Body of pancreas (tissue), 4 donors: Measurements from ENCODE around the gene ABLIM1. TPM values are rescaled to one million over a fixed set of nuclear protein-coding genes. Genes with fewer than 3 reads are reported as not detected.
A peak's percentile ranks its signal among the peaks of the same experiment; 100 is the strongest.

Experiments used
- ATAC-seq: fragments of 150-250 bp; one replicate; pipeline ENCODE4 v1.9.1; 2016
- DNase-seq, 4 donors: peaks; one replicate each; pipeline ENCODE4 v3.0.0-alpha.2; 2019
- H3K27ac ChIP-seq, 4 donors: fragments of 200-600 bp; sonication (generic); 1 replicate in 3 of 4; 2 replicates in 1 of 4; pipeline versions ENCODE4 v1.5.1 to v1.6.1; 2016 to 2019; ENCODE audit warnings: mild to moderate bottlenecking in 1 of 4, mixed read lengths in 1 of 4, moderate library complexity in 1 of 4
- H3K27me3 ChIP-seq, 2 donors: fragments of 200-600 bp; sonication (generic); one replicate each; pipeline ENCODE4 v1.6.0; 2016; ENCODE audit warnings: mild to moderate bottlenecking in 1 of 2
- H3K36me3 ChIP-seq, 2 donors: fragments of 200-600 bp; sonication (generic); replicated peaks in 1 of 2; 2 replicates each; pipeline ENCODE4 v1.5.1; 2016; ENCODE audit warnings: low read depth in 2 of 2; ENCODE audit not compliant: insufficient read depth in 1 of 2
- H3K4me1 ChIP-seq: fragments of 200-600 bp; sonication (generic); one replicate; pipeline ENCODE4 v1.6.0; 2016
- H3K4me3 ChIP-seq, 2 donors: fragments of 200-600 bp; sonication (generic); 1 replicate in 1 of 2; 2 replicates in 1 of 2; pipeline ENCODE4 v1.5.1; 2016 to 2019
- H3K9me3 ChIP-seq, 3 donors: fragments of 200-600 bp; sonication (generic); 1 replicate in 2 of 3; 2 replicates in 1 of 3; pipeline ENCODE4 v1.5.1; 2016
- CTCF ChIP-seq, 7 experiments: fragments of 450-650 bp in 4 of 7; fragments of 200-600 bp in 3 of 7; sonication (generic) in 3 of 7; IDR thresholded peaks; one replicate each; pipeline ENCODE4 v1.5.1; 2016 to 2019; ENCODE audit warnings: antibody characterized with exemption in 7 of 7
- POLR2A ChIP-seq, 3 donors: fragments of 450-650 bp; IDR thresholded peaks; one replicate each; pipeline ENCODE4 v1.6.1; 2016; ENCODE audit warnings: antibody characterized with exemption in 3 of 3, mild to moderate bottlenecking in 2 of 3
- WGBS, 2 donors: methylation state at CpG; one replicate each; pipeline ENCODE4 v1.1.5; 2017; 5-methylcytosine and 5-hydroxymethylcytosine counted together
- intact Hi-C: fragments of 100-400 bp; cut with DNase I; formaldehyde crosslinking; loops from one replicate; pipeline ENCODE4 v1.15.1; 2023
- total RNA-seq, 2 donors: library from RNA; depleted of rRNA; stranded (reverse); fragments of >200 nt; gene quantifications; one replicate each; pipeline ENCODE4 v1.1.0, GENCODE V29; 2016

The ABLIM1 gene
- total RNA-seq, 2 donors from 2014 or later, result 34.6 to 54.7 TPM

- no peaks in the 10 kb centered on the region for H3K36me3 ChIP-seq
- WGBS, 2 donors, result 69 to 81% methylated on average over 2 of the region's 2 CpGs
These were observed 34.9 kb downstream of the ABLIM1 start for GRCh38 chr10:114623155-114623554.

GRCh38 chr10:114618722-114619121 lies 39.4 kb downstream of the ABLIM1 start:
- no peak for ATAC-seq
- intact Hi-C loops, result no loop called here
- no peak overlapping the region for H3K27ac ChIP-seq
- no peaks in the 10 kb centered on the region for H3K36me3 ChIP-seq
- no peaks in the 10 kb centered on the region for H3K9me3 ChIP-seq
- WGBS, 2 donors, result 86 to 90% methylated on average over 2 to 3 of the region's 3 CpGs
- H3K4me1 ChIP-seq, result peaks cover 32% of the 10 kb centered on the region
- no peaks in the 10 kb centered on the region for H3K27me3 ChIP-seq
- no peak for DNase-seq
- H3K4me3 ChIP-seq, result no peak overlapping the region
- TF ChIP-seq POLR2A (IDR thresholded peaks at IDR 0.05) (no peak), CTCF (IDR thresholded peaks at IDR 0.05) (no peak)

More at GRCh38 chr10:114623155-114623554, 34.9 kb downstream of the ABLIM1 start:
- no peaks in the 10 kb centered on the region for H3K9me3 ChIP-seq
- no peak for DNase-seq
- H3K27me3 ChIP-seq, result no peaks in the 10 kb centered on the region
- ATAC-seq, result no peak
- no peak overlapping the region for H3K4me3 ChIP-seq
- peaks cover 39% of the 10 kb centered on the region for H3K4me1 ChIP-seq
- H3K27ac ChIP-seq, result peak overlapping the region; percentile 22 to 81 (median 74)
- intact Hi-C loops, result no loop called here
- TF ChIP-seq POLR2A (IDR thresholded peaks at IDR 0.05) (no peak), CTCF (IDR thresholded peaks at IDR 0.05) (no peak)

- DNase-seq, result no peak
- Histone ChIP-seq H3K4me1 (peaks cover 32% of the 10 kb centered on the region), H3K36me3 (no peaks in the 10 kb centered on the region), H3K27ac (no peak overlapping the region), H3K27me3 (no peaks in the 10 kb centered on the region), H3K9me3 (no peaks in the 10 kb centered on the region), H3K4me3 (no peak overlapping the region)
- WGBS, 2 donors, result 97% methylated on average over 4 of the region's 4 CpGs
- no peak for ATAC-seq
- TF ChIP-seq CTCF (IDR thresholded peaks at IDR 0.05) (no peak), POLR2A (IDR thresholded peaks at IDR 0.05) (no peak)
- intact Hi-C loops, result no loop called here
These were observed 41.6 kb downstream of the ABLIM1 start for GRCh38 chr10:114616516-114616915.

GRCh38 chr10:114616103-114616502 lies 42.0 kb downstream of the ABLIM1 start:
- intact Hi-C loops, result no loop called here
- no peak for DNase-seq
- Histone ChIP-seq H3K9me3 (no peaks in the 10 kb centered on the region), H3K4me1 (peaks cover 32% of the 10 kb centered on the region), H3K4me3 (no peak overlapping the region), H3K27ac (peak overlapping the region in 1 of 4 donors; percentile 15), H3K27me3 (no peaks in the 10 kb centered on the region), H3K36me3 (no peaks in the 10 kb centered on the region)
- no peak for ATAC-seq
- no peak for TF ChIP-seq CTCF (IDR thresholded peaks at IDR 0.05)
- no peak for TF ChIP-seq POLR2A (IDR thresholded peaks at IDR 0.05)
- 100% methylated on average over 1 of the region's 1 CpG for WGBS, 2 donors

- 54 to 58% methylated on average over 1 of the region's 1 CpG for WGBS, 2 donors
- ATAC-seq, result no peak
These were observed 42.5 kb downstream of the ABLIM1 start for GRCh38 chr10:114615600-114616007.

More at GRCh38 chr10:114615600-114616007, 42.5 kb downstream of the ABLIM1 start:
- Histone ChIP-seq H3K27ac (peak overlapping the region in 1 of 4 donors; percentile 15), H3K4me3 (no peak overlapping the region), H3K27me3 (no peaks in the 10 kb centered on the region), H3K36me3 (no peaks in the 10 kb centered on the region), H3K9me3 (no peaks in the 10 kb centered on the region), H3K4me1 (peaks cover 32% of the 10 kb centered on the region)
- no peak for TF ChIP-seq POLR2A (IDR thresholded peaks at IDR 0.05)
- no peak for TF ChIP-seq CTCF (IDR thresholded peaks at IDR 0.05)
- no peak for DNase-seq
- intact Hi-C loops, result no loop called here
